Neural crest cell (in vitro differentiated cells): Measurements from ENCODE around the gene TCEAL5. TPM values are rescaled to one million over a fixed set of nuclear protein-coding genes. Genes with fewer than 3 reads are reported as not detected.
"Not testable (repeated sequence)": the region's sequence is repeated elsewhere in the genome, so short reads cannot be mapped to it uniquely, and the experiment has no call there.

ENCODE experiments used
- DNase-seq: peaks from one replicate; pipeline ENCODE4 v3.0.0; 2021; ENCODE audit warnings: low read depth, mixed read lengths, low spot score
- H3K27ac Mint-ChIP-seq: one replicate; pipeline ENCODE4 v1.8.0; 2021; ENCODE audit warnings: mild to moderate bottlenecking, mixed read lengths; ENCODE audit not compliant: unreplicated experiment
- H3K27me3 Mint-ChIP-seq: 2 replicates; pipeline ENCODE4 v1.8.0; 2021; ENCODE audit warnings: low read depth, mild to moderate bottlenecking, mixed read lengths
- H3K36me3 Mint-ChIP-seq: 2 replicates; pipeline ENCODE4 v1.8.0; 2021; ENCODE audit warnings: low read depth, mild to moderate bottlenecking, mixed read lengths
- H3K4me1 Mint-ChIP-seq: 2 replicates; pipeline ENCODE4 v1.8.0; 2021; ENCODE audit warnings: mixed read lengths
- H3K4me3 Mint-ChIP-seq: one replicate; pipeline ENCODE4 v1.8.0; 2021; ENCODE audit warnings: mild to moderate bottlenecking, mixed read lengths
- H3K9me3 Mint-ChIP-seq: 2 replicates; pipeline ENCODE4 v1.8.0; 2021; ENCODE audit warnings: mixed read lengths
- CTCF ChIP-seq: fragments of 200-600 bp; sonication (generic); conservative IDR thresholded peaks from 2 replicates; pipeline ENCODE4 v1.5.0; 2021; ENCODE audit warnings: antibody characterized with exemption, mild to moderate bottlenecking
- total RNA-seq: library from RNA; stranded (reverse); gene quantifications from 2 replicates; pipeline ENCODE4 v1.2.1, GENCODE V29; 2021

Gene TCEAL5
- total RNA-seq, 1 donor from 2014 or later, result not detected

GRCh38 chrX:103233263-103233662 is 43.3 kb downstream of the TCEAL5 start:
- peaks cover 10% of the 10 kb centered on the region for H3K4me1 Mint-ChIP-seq
- no peaks in the 10 kb centered on the region for H3K36me3 Mint-ChIP-seq
- H3K27ac Mint-ChIP-seq, result no peak overlapping the region
- H3K9me3 Mint-ChIP-seq, result peaks cover 9% of the 10 kb centered on the region
- H3K27me3 Mint-ChIP-seq, result no peaks in the 10 kb centered on the region
- TF ChIP-seq CTCF, result no peak
- DNase-seq, result no peak
- no peak overlapping the region for H3K4me3 Mint-ChIP-seq

- H3K27me3 Mint-ChIP-seq, DNase-seq, H3K4me1 Mint-ChIP-seq, H3K36me3 Mint-ChIP-seq, H3K27ac Mint-ChIP-seq, H3K4me3 Mint-ChIP-seq: not testable (repeated sequence)
- H3K9me3 Mint-ChIP-seq, result peaks cover 12% of the 10 kb centered on the region
Observed at GRCh38 chrX:103225918-103226317, 50.6 kb downstream of the TCEAL5 start.

Other genes starting within 250 kb of the TCEAL5 start
- gene BEX1, start 212.6 kb downstream of the TCEAL5 start, total RNA-seq, result 60.0 TPM in 2 replicates
- gene NXF3, start 183.6 kb downstream of the TCEAL5 start, total RNA-seq, result not detected in 2 replicates
- gene BEX4, start 61.6 kb downstream of the TCEAL5 start, total RNA-seq, result 52.3 and 63.0 TPM in 2 replicates
- gene TCEAL8, start 21.6 kb downstream of the TCEAL5 start, total RNA-seq, result 58.0 and 61.2 TPM in 2 replicates
- 19.2 and 21.4 TPM in 2 replicates for gene BEX2, start 34.2 kb upstream of the TCEAL5 start, total RNA-seq
- 15.3 and 18.9 TPM in 2 replicates for gene TCEAL7, start 53.5 kb upstream of the TCEAL5 start, total RNA-seq
- gene TCEAL9, start 79.8 kb upstream of the TCEAL5 start, total RNA-seq, result 42.8 and 46.4 TPM in 2 replicates
- 310 and 334 TPM in 2 replicates for gene BEX3, start 99.8 kb upstream of the TCEAL5 start, total RNA-seq
- 0.34 and 0.70 TPM in 2 replicates for gene RAB40A, start 242.7 kb upstream of the TCEAL5 start, total RNA-seq